Activated naive CD4-positive, alpha-beta T cell treated with anti-CD3 and anti-CD28 coated beads for 36 hours (primary cell): ENCODE data around the gene C10orf90. TPM values are rescaled to one million over a fixed set of nuclear protein-coding genes. Genes with fewer than 3 reads are reported as not detected.

Source experiments
- CTCF ChIA-PET: fragments of 350-600 bp; sonication (Branson Sonifier 250); formaldehyde crosslinking; loops from one replicate; lab custom pipeline; 2021; ENCODE audit warnings: antibody characterized with exemption; lab: Charles Lee
- DNase-seq: peaks from one replicate; pipeline ENCODE4 v3.0.0-alpha.2; 2020
- H3K27ac Mint-ChIP-seq: one replicate; pipeline ENCODE4 v1.8.0; 2021; ENCODE audit warnings: mild to moderate bottlenecking, mixed read lengths
- H3K27me3 Mint-ChIP-seq: one replicate; pipeline ENCODE4 v1.8.0; 2021; ENCODE audit warnings: low read depth, mixed read lengths
- H3K36me3 Mint-ChIP-seq: one replicate; pipeline ENCODE4 v1.8.0; 2021; ENCODE audit warnings: low read depth, mixed read lengths
- H3K4me1 Mint-ChIP-seq: one replicate; pipeline ENCODE4 v1.8.0; 2021; ENCODE audit warnings: low read depth, mixed read lengths
- H3K4me3 Mint-ChIP-seq: one replicate; pipeline ENCODE4 v1.8.0; 2021; ENCODE audit warnings: mild to moderate bottlenecking, moderate library complexity, mixed read lengths
- H3K9me3 Mint-ChIP-seq: one replicate; pipeline ENCODE4 v1.8.0; 2021; ENCODE audit warnings: mixed read lengths
- intact Hi-C: fragments of 100-400 bp; cut with micrococcal nuclease; formaldehyde crosslinking; loops from one replicate; pipeline ENCODE4 v1.15.1; 2023
- total RNA-seq, 2 experiments: library from RNA; stranded (reverse); gene quantifications; one replicate each; pipeline ENCODE4 v1.2.3, GENCODE V29; 2021

C10orf90 gene
- total RNA-seq, 2 experiments from 2014 or later, result not detected

GRCh38 chr10:126469692-126470091 is 200.8 kb downstream of the C10orf90 start:
- no peak overlapping the region for H3K27ac Mint-ChIP-seq
- H3K27me3 Mint-ChIP-seq, result peaks cover 8% of the 10 kb centered on the region
- H3K4me1 Mint-ChIP-seq, result no peaks in the 10 kb centered on the region
- CTCF ChIA-PET, result interaction anchor here (0.6 kb wide), 1 partner anchor 223 kb away, joined by 5 read pairs; no protein-coding TSS in a partner anchor
- no peak overlapping the region for H3K4me3 Mint-ChIP-seq
- H3K9me3 Mint-ChIP-seq, result peaks cover 3% of the 10 kb centered on the region
- no peak for DNase-seq
- no peaks in the 10 kb centered on the region for H3K36me3 Mint-ChIP-seq
- intact Hi-C loops, result no loop called here

DNA sequence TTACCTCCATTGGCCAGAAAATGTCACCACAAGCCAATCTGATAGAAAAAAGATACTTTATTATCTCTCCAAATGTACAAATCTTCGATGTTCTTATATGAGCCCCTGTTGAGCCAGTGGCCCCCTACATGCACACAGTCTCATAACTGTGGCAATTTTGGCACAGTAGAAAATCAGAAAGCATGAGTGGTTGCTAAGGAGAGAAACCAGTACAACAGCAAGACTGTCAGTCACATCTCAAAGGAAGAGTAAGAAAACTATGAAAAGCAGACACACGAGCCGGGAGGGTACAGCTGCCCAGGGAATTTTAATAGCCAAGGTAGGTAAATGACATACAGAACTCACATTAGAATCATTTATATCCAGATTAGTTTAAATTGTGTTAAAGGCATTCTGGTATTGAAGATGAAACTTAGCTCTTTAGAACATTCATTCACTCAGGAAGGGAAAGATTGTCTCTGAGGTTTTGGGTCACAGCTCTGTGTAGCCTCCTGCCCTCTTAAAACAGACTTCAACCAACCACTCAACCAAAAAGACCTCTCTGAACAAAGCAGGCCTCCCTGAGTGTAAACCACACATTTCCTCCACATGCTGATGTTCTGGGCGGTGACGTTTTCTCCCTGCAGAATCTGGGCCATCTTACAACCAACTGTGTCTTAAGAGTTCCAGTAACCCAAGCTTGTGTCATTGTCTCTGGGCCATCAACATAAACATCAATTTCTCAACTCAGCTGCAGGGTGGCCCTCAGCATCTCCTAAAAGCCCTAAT is 201.4 kb downstream of the C10orf90 start:
- no peak for DNase-seq
- Mint-ChIP-seq H3K4me1 (no peaks in the 10 kb centered on the region), H3K9me3 (peaks cover 3% of the 10 kb centered on the region), H3K27me3 (peaks cover 8% of the 10 kb centered on the region), H3K4me3 (no peak overlapping the region), H3K36me3 (no peaks in the 10 kb centered on the region), H3K27ac (no peak overlapping the region)
- intact Hi-C loops, result no loop called here
- CTCF ChIA-PET, result interaction anchor here (0.6 kb wide), 1 partner anchor 223 kb away, joined by 5 read pairs; no protein-coding TSS in a partner anchor

DNA sequence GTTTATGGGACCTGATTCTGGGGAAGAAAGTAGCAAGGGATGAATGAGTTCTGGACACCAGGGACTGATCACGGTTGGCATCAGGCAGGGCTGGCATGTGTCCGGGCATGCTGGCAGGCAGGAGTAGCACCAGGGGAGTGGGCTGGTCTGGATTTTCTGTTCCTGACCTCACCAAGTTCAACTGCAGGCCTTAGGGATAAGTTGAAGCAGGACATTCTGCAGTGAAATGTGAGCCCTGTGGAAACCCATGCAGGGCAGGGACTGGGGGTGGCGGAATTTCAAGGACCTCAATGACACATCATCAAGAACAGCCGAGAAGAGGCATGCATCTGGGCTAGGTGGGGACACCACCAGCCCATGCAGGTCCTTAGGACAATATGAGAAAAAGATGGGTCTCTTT is 202.0 kb downstream of the C10orf90 start:
- H3K9me3 Mint-ChIP-seq, result peaks cover 3% of the 10 kb centered on the region
- H3K27ac Mint-ChIP-seq, result no peak overlapping the region
- DNase-seq, result no peak
- CTCF ChIA-PET, result no interaction called here
- no peaks in the 10 kb centered on the region for H3K4me1 Mint-ChIP-seq
- H3K36me3 Mint-ChIP-seq, result no peaks in the 10 kb centered on the region
- intact Hi-C loops, result no loop called here
- H3K4me3 Mint-ChIP-seq, result no peak overlapping the region
- H3K27me3 Mint-ChIP-seq, result peaks cover 8% of the 10 kb centered on the region

- no peaks in the 10 kb centered on the region for H3K4me1 Mint-ChIP-seq
- peaks cover 2% of the 10 kb centered on the region for H3K27me3 Mint-ChIP-seq
- H3K4me3 Mint-ChIP-seq, result no peak overlapping the region
- CTCF ChIA-PET, result no interaction called here
- no peak for DNase-seq
- H3K36me3 Mint-ChIP-seq, result no peaks in the 10 kb centered on the region
- H3K27ac Mint-ChIP-seq, result no peak overlapping the region
- intact Hi-C loops, result no loop called here
- peaks cover 3% of the 10 kb centered on the region for H3K9me3 Mint-ChIP-seq
Measured at GRCh38 chr10:126465771-126466170, 204.7 kb downstream of the C10orf90 start.

DNA sequence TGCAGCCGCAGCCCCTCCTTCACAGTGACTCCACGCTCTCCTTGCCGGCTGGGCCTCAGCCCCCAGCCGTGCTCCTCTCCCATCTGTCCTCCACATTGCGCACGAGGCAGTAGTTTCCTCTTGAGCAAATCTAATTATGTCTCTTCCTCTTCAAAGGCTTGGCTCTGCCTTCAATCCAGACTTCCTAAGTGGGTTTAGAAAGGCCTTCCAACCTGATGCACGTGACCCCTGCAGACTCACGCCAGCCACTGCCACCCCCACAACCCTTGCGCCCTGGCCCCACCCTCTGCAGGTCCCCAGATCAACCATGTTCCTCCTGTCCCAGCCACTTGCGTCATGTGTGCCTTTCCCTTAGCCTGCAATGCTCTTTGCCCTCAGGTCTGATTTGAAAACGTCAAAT is 207.2 kb downstream of the C10orf90 start:
- Mint-ChIP-seq H3K36me3 (no peaks in the 10 kb centered on the region), H3K4me1 (no peaks in the 10 kb centered on the region), H3K27me3 (peaks cover 2% of the 10 kb centered on the region), H3K9me3 (no peaks in the 10 kb centered on the region), H3K4me3 (no peak overlapping the region), H3K27ac (no peak overlapping the region)
- intact Hi-C loops, result no loop called here
- no peak for DNase-seq
- CTCF ChIA-PET, result no interaction called here

GRCh38 chr10:126461289-126461940 is 209.1 kb downstream of the C10orf90 start:
- Mint-ChIP-seq H3K4me3 (no peak overlapping the region), H3K9me3 (no peaks in the 10 kb centered on the region), H3K36me3 (no peaks in the 10 kb centered on the region), H3K4me1 (no peaks in the 10 kb centered on the region), H3K27ac (no peak overlapping the region), H3K27me3 (peaks cover 2% of the 10 kb centered on the region)
- no peak for DNase-seq
- intact Hi-C loops, result no loop called here
- CTCF ChIA-PET, result no interaction called here

DNA sequence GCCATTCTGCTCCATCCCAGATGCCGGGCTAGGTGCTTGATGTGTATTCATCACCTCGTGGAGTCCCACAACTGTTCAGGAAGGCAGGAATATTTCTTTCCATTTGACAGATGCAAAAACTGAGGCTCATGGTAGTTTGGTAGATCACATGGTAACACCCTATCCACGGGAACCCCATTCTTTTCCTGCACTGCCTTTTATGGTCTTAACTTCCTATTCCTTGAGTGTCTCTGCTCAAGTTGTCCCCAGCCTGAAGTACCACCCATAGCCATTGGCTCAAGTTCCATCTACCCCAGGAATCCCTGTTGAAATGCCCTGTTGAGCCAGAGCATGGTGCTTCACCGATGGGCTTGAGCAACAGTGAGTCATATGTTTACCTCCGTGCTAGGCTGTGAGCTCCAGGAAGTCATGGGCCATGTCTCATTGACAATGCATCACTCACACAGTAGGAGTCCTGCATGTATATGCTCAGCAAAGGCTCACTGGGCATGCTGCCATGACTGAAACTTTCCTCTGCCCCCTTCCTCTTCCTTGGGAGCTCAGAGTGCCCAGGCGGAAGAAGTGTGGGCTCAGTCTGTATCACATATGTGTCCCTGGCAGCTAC is 210.5 kb downstream of the C10orf90 start:
- Mint-ChIP-seq H3K36me3 (no peaks in the 10 kb centered on the region), H3K4me1 (no peaks in the 10 kb centered on the region), H3K9me3 (no peaks in the 10 kb centered on the region), H3K4me3 (no peak overlapping the region), H3K27me3 (peaks cover 1% of the 10 kb centered on the region), H3K27ac (no peak overlapping the region)
- intact Hi-C loops, result no loop called here
- CTCF ChIA-PET, result no interaction called here
- no peak for DNase-seq

DNA sequence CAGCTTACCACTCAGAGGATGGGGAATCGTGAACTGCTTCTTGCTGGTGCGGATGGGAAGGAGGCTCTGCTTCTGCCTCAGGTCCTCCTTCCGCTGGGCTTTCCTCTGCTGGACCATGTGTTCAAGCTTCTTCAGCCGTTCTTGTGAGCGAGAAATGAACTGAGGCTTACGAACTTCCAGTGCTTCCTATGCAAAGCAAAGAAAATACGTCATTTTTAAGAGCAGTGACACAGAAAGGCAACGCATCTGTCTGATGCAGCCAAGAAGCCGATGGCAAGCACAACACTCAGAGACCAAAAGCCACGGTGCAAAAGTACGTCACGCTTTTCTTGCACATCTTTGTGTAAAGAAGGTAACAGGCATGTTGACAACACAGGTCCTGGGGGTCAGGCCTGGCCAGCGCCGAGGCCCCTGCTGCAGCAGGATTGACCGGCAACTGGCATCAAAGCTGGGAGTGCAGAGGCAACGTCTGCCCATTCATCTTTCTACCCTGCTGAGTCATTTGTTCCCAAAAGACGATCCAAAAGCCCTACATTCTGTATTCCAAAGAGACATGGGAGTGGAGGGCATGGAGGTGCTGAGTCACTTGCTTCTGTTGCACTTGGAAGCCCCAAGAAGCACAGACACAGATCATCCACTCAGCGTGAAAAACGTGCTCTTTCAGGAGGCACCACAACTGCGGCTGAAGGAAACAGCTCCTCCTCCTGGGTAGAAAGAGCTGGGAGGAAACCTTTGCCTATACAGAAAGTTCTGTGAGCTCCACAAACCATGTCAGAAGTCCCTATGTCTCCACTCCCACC is 211.3 kb downstream of the C10orf90 start:
- Mint-ChIP-seq H3K36me3 (no peaks in the 10 kb centered on the region), H3K27me3 (no peaks in the 10 kb centered on the region), H3K9me3 (no peaks in the 10 kb centered on the region), H3K27ac (no peak overlapping the region), H3K4me3 (no peak overlapping the region), H3K4me1 (no peaks in the 10 kb centered on the region)
- DNase-seq, result no peak
- CTCF ChIA-PET, result no interaction called here
- intact Hi-C loops, result no loop called here

- H3K36me3 Mint-ChIP-seq, result no peaks in the 10 kb centered on the region
- no peaks in the 10 kb centered on the region for H3K4me1 Mint-ChIP-seq
- DNase-seq, result no peak
- no peak overlapping the region for H3K4me3 Mint-ChIP-seq
- intact Hi-C loops, result no loop called here
- no peaks in the 10 kb centered on the region for H3K9me3 Mint-ChIP-seq
- no peak overlapping the region for H3K27ac Mint-ChIP-seq
- CTCF ChIA-PET, result no interaction called here
- H3K27me3 Mint-ChIP-seq, result no peaks in the 10 kb centered on the region
Measured at GRCh38 chr10:126458466-126458865, 212.0 kb downstream of the C10orf90 start.

DNA sequence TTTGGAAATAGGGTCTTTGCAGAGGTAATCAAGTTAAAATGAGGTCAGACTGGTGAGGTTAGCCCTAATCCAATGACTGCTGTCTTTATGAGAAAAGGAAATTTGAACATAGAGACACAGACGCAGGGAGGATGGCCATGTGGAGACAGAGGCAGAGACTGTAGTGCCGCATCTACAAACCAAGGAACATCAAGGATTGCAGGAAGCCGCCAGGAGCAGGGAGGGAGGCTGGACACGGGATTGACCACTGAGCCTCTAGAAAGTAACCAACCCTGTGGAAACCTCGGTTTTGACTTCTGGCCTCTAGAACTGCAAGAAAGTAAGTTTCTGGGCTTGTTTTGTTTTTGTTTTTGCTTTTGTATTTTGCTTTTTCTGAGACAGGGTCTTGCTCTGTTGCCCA is 213.9 kb downstream of the C10orf90 start:
- Mint-ChIP-seq H3K4me3 (no peak overlapping the region), H3K27ac (no peak overlapping the region), H3K9me3 (no peaks in the 10 kb centered on the region), H3K36me3 (no peaks in the 10 kb centered on the region), H3K27me3 (no peaks in the 10 kb centered on the region), H3K4me1 (no peaks in the 10 kb centered on the region)
- intact Hi-C loops, result no loop called here
- DNase-seq, result no peak
- CTCF ChIA-PET, result no interaction called here

DNA sequence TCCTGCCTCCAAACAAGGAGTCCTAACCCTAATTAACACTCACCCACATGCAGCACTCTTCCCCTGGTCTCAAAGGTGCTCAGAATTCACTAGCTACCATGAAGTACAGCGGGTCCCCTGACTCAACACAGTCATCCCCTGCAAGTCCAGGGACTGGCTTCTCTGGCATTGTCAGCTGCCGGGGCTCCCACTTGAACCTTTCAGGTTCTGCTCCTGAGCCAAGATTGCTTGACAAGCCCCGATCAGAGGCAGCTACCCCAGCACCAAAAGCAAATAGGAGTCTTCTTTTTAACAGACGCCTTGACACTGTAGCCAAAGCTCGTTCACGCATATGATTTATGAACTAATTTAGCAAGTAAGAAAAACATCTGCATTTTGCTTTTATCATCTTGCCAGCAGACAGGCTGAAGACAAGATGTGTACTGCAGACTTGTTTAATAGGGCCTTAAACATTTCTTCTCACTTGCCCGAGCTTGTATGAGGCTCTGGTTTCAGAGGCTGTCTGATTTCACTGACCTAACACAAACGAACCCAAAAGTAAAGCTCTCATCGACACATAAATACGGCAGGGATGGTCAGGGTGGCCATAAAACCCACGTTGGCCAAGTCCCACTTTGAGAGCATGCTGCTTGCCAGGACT is 214.6 kb downstream of the C10orf90 start:
- Mint-ChIP-seq H3K4me1 (no peaks in the 10 kb centered on the region), H3K27ac (no peak overlapping the region), H3K27me3 (no peaks in the 10 kb centered on the region), H3K9me3 (peaks cover 2% of the 10 kb centered on the region), H3K4me3 (no peak overlapping the region), H3K36me3 (no peaks in the 10 kb centered on the region)
- DNase-seq, result no peak
- CTCF ChIA-PET, result no interaction called here
- intact Hi-C loops, result no loop called here
